DMS 273 (cell line): ENCODE results near the gene OR51E2.
A peak's percentile ranks its signal among the peaks of the same experiment; 100 is the strongest.

ENCODE experiments used
- DNase-seq: peaks from one replicate; lab custom pipeline; 2025; ENCODE audit not compliant: unreplicated experiment; lab: John Stamatoyannopoulos, UW

Gene OR51E2, protein sequence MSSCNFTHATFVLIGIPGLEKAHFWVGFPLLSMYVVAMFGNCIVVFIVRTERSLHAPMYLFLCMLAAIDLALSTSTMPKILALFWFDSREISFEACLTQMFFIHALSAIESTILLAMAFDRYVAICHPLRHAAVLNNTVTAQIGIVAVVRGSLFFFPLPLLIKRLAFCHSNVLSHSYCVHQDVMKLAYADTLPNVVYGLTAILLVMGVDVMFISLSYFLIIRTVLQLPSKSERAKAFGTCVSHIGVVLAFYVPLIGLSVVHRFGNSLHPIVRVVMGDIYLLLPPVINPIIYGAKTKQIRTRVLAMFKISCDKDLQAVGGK

DNA sequence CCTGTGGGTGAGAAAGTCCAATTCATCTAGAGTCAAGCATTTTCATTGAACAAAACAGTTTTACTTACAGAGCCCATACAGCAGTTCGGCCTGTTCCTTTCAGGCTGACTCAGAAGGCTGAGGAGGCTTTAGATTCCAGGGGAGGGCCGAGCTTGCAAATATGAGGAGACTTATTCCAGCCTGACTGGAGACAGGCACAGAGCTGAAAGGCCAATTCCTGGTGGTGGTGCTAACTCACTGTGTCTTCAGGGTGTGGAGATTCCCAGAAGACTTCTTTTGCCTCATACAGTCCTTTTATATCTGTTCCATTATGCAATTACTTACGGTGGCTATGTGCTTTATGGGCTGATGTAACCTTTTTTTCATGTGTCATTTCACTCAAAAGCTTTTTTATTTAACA is at the start of gene OR51E2:
TSS of gene OR51E2 (minus strand) at position 269 of the 400 bp plus-strand sequence. CDS start 15,142 bp downstream, outside the sequence.
- DNase-seq: no peak

DNA sequence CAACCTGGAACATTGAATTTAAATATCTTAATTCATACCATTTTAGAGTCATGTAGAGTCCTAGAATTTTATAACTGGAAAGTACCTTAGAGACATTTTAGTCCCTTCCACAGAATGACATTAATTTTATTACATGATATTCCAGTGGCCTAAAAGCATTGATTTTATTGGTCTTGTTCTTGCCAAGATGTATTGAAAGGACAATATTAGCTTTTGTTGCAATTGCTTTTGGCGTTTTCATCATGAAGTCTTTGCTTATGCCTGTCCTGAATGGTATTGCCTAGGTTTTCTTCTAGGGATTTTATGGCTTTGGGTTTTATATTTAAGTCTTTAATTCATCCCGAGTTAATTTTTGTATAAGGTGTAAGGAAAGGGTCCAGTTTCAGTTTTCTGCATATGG is 43.1 kb upstream of the OR51E2 start:
- no peak for DNase-seq

DNA sequence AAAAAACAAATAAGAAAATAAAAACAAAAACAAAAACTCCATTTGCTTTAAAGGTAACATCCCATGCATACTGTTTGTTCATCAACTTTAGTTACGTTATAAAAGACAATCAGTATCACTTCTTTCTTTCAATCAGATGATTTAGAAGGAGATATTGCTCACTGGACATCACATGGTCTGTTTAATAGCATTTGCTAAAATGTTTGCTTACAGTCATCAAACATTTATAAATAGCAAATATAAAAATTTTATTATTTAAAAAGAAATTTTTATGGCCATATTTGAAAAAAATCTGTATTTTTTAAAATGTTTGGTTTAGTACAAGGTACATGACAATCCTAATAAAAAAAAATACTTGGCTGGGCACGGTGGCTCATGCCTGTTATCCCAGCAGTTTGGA is 29.5 kb upstream of the OR51E2 start:
- DNase-seq: no peak

DNA sequence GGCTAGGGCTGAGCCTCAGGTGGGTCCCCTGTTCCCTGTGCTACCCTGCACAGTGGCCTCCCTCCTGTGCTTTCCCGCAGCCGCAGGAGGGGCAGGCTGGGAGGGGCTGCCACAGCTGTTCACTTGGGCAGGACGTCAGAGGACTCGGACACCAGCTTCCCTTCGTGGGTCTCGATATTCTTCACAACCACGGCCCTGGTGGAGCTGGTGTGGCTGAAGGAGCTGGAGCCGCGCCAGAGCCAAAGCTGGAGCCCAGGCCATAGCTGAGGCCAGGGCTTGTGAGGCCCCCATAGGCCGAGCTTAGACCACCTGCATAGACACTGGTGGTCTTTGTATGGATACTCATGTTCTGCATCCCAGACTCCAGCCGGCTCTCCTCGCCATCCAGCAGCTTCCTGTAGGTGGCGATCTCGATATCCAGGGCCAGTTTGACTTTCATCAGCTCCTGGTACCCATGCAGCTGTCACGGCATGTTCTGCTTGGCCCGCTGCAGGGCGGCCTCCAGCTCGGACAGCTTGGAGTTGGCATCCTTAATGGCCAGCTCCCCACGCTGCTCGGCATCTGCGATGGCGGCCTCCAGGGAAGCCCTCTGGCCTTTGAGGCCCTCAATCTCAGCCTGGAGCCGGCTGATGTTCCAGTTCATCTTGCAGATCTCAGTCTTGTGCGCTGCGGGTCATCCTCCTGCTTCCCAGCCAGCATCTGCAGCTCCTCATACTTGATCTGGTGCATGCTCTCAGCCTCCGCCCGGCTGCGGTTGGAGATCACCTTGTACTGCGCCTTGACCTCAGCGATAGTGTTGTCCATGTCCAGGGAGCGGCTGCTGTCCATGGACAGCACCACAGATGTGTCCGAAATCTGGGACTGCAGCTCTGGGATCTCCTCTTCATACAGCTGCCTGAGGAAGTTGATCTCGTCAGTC is 25.2 kb upstream of the OR51E2 start:
- DNase-seq: peak; percentile 8

DNA sequence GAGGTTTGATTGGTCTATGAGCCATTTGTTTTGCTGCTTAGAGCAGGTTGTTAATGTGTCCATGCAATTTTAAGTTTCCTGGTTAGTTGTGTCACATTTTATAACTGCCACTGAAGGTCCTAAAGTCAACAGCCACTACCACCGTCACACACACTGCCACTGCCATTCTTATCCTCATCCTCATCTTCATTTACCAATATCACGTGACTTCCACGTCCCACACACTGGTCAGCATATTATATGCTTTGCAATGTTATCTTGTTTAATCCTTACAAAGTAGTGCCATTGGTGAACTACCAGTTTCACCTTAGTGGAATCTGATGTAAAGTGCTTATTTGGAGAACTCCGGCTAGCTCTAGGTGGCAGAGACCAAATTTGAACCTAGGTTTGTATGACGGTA is 16.6 kb upstream of the OR51E2 start:
- DNase-seq: no peak

DNA sequence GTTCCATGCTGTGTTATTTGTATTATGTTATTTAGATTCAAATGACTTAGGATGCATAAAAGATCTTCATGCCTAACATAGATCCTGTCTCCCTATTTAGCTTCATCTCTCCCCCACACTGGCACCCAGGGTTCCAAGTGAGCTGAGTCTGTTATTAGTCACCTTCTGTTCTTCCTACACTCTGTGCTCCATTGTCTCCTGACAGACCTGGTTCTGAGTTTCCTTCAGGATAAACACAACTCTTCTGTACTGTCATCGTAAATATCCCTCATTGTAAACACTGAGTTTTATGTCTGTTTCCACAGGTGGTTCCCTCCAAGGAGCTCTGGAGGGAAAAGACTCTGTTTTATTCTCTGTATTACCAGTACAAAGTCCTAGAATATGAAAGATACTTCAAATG is 15.6 kb upstream of the OR51E2 start:
- no peak for DNase-seq

DNA sequence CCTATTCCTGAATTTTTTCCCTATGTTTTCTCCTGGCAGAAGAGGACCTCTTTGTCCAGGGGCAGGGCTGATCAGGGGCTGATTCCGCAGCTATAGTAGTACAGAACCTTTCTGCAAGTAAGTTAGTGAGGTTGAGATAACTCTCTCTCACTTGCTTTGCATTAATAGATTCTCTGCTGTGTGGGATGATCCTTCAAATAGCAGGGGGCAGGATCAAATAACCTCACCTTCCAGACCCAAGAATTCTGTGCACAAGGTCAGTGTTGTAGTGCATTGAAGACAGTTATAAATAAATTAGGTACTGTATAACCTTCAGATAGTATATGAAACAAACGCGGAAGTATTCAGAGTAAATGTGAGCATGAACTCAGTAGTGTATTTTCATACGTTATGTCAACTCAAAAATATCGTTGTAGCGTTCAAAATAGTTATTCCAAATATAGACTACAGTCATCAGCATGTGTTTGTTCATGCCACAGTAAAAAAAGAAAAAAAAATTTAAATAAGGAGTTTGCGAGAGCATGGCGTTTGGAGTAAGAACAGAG is 7.2 kb upstream of the OR51E2 start:
- no peak for DNase-seq

DNA sequence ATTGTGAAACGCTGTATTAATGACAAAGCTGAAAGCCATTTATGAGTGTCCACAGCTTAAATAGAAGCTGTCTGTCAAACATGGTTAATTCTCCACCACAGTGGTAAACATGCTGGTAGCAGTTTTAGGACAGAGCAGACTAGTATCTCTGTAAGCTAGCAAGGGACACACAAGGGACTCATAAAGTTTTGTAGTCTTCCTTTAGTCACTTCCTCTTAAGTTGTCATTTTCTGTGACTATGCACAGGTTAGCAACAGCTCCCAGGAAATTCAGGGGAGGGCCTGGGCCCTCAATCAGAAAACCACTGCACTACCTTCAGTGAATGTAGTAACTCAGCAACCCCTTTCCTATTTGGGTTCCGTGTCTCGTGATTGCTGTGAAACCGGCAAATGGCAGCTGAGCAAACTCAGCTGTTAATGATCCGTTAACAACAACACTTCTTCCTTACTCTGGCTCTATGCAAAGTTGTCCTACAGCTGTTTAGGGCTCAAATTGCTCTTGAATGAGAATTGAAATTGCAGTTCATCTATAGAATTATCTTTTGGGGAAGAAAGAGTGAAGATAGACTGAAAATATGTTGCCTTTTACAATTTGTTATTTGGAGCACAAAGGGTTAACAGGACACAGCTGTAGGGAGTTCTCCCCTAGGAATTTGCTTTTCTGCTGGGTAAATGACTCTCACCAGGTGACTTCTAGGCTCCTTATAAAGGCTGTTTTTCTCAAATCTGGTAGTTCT is 6.6 kb upstream of the OR51E2 start, which contains the start of gene MMP26:
TSS of gene MMP26 (plus strand) at position 731 of the 736 bp plus-strand sequence.
- DNase-seq: no peak

DNA sequence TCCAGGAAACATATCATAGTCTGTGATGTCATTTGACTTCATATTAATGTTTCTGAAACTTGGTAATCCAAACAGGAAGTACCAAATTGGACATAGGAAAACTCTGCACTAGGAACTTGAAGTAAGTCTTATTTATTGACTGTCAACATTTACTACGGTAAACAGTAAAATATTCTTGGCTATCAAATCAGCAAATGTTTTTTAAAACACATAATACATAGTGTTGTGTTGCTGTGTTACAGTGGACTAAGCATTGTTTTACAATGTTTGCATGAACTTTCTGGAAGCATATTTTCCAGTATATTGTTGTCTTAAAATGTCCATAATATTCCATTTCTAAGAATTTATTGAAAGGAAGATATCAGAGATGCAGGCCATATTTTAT is 2.8 kb upstream of the OR51E2 start:
- DNase-seq: no peak

DNA sequence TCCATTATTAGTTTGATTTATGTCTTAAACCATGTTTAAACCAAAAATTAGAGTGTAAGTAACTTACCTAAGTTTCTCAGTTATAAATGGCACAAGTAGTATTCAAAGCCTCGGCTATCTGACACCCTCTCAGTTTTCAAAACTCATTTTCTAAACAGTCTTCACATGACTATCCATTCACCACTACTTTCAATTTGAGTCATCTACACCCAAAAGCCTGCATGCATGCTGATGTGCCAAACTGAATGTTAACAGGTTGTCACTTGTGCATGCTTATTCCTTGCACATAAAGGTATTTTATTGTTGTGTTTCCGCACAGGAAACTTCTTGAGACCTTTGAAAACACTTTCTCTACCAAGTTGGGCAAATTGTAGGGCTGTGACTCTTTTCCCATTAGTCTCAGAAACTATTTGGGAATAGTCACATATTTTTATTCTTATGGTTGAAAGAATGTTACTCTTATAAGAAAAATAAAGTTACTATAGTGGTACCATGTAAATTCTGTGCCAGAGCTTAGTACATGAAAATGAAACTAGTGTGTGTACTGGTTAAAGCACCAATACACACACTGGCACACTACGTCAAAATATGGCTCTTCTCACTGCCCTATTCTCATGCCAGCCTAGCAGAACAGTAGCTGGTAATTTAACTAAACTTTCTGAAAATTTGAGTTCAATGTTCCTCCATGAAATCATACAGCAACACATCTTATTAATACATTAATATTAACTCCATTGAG is 2.2 kb upstream of the OR51E2 start:
- no peak for DNase-seq

DNA sequence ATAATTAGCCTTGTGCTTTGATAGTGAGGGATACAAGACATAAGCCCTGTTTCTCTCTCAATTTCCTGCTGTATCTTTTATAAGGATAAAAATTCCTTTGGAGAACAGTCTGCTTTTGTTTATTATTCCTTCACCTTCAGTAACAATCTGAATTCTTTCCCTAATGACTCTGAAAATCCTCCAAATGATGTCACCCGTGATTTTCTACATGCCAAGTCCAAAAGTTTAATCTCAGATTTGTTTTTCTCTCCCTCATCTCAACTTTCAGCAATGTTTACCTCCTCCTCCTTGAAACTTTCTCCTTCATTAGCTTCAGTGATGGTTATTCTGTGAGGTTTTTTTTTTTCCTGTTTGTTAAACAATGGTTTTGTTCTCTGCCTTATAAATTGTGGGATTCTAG is 2.2 kb downstream of the OR51E2 start:
- no peak for DNase-seq

DNA sequence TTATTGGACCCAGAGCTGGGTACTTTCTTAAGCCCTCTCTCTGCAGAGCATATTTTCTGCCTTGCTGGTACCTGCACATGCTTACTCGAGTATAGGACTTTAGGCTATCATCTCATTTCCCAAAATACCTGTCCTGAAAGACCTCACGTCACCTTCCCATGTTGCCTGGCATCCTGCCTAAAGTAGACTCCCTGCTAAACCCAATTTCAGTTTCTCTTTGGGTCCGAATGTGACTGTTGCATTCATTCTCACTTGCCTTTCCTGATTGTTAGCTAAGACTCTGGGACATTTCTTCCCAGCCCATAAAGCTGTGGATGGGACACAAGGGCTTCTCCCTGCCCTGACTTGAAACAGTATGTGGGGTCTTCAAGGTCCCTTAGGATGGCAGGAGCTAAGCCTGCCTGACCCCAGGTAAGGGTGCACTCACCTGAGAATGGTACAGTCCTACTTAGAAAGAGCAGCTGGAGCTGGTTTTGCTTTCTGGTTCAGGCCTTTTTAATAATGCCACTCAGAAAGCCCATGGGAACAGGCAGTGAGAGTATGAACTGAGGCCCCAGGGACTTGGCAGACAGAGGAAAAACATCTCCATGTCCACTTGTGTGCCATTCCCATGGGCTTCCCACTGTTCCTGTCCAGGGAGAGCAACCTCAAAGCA is 12.9 kb downstream of the OR51E2 start:
- no peak for DNase-seq

DNA sequence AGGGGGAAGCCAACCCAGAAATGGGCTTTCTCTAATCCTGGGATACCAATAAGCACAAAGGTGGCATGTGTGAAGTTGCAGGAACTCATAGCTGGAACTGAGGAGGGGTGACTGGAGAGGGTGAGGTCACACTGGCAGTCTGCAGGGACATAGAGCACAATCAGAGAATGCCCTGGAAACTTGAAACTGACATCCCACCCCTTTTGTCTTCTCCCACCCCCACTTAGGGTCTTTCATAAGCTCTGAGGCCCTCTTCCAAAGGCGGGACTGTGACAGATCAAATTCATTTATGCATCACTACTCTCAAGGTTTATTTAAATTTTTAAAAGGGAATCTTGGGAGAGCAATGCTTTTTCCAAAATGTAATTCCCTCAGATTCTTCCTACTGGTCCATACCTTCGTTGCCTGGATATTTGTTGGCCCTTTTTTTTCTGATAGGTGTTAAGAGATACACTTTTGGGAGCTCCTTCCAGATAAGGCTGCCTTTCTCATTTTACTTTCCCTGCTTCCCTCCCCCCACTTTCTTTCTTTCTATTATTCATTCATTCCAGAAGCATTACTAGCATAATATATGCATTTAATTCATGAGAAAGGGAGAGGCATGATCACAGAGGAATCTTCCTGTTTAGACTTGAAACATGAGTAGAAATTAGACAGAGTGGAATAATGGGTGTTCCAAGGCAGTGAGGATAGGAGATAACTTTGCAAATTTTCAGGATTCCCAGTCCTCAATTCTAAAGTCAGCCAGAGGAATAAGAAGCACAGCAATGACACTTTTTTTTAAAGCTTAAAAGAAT is 14.8 kb downstream of the OR51E2 start:
- DNase-seq: no peak

DNA sequence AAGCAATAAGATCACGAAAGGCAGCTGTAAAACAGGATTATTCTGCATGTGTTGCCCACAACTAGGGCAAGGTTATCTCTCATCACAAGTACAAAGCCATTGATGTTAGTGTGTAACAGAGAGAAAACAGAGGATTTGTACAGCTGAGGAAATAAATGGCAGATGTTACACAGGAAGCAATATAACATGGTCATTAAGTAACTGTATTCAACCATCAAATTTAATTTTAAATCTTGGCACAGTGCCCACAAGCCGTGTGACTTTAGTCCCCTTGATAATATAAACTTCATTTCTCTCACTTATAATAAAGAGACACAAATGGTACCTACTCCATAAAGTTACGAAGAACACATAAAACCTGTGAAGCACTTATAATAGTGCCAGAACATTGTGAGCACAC is 17.3 kb downstream of the OR51E2 start:
- no peak for DNase-seq

DNA sequence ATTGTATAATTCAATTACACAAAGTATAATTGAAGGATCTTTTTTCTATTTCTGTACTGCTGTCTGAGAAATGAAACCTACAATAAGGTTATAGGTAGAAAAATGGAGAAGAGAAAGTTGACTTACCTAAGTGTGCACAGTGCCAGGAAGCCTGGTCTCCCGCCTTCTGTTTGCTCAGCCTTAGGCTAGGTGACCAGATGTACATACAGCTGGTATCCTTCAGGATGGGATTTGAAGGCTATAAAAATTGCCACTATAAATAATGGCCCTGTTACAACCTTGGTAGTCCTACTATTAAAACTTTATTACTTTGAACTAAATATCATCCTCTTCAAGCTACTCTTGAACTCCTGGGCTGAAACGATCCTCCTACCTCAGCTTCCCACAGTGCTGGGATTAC is 19.7 kb downstream of the OR51E2 start:
- peak; percentile 1 for DNase-seq

DNA sequence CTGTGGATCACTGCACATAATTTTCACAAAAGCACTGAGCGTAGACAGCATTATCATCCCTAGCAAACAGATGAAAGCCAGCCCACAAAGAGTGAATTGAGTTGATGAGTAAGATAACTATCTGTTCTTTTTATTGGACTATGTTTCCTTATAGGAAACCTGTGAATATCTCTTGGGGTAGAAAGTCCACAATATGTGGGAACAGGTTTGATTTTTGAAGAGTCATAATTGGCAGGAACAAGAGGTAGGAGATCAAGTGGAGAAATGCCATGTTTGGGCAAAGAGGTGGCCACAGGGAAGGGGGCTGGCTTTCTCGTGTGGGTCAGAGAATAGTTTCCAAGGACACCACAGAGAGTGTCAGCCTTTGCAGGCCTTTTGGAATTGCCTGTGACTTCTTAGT is 23.9 kb downstream of the OR51E2 start:
- DNase-seq: no peak

DNA sequence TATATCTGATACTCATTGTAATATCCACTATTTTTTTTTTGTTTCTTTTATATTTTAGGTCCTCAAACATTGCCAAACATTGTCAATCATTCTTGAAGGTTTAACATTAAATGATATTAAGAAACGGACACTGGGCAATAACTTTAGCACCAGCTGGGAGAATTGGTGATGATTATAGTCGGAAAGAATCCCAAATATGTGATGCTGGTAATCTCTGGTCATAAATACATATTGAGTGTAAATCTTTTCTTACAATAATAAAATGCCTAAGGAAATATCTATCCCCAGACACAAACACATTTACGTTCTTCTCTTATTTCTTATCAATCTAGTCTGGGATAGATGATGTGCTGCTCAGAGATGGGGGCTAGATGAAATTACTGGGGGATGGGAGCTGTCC is 25.2 kb downstream of the OR51E2 start:
- no peak for DNase-seq

DNA sequence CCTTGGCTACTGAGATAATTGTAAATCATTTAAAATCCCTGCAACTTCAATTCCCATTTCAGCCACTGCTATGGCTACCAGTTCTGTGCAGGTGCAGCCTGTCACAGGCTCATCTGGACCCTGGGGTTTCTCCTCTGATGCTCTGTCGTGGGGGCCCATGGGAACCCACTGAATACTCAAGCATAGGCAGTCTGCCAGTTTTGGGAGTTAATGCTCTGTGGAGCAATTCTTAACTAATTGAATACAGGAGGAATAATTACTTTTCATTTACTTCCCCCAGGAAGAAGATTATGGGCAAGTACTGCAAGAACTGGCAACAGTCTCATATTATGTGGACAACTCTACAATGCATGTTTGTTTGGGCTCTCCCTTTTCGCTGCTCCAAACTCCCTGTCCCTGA is 25.9 kb downstream of the OR51E2 start:
- no peak for DNase-seq

DNA sequence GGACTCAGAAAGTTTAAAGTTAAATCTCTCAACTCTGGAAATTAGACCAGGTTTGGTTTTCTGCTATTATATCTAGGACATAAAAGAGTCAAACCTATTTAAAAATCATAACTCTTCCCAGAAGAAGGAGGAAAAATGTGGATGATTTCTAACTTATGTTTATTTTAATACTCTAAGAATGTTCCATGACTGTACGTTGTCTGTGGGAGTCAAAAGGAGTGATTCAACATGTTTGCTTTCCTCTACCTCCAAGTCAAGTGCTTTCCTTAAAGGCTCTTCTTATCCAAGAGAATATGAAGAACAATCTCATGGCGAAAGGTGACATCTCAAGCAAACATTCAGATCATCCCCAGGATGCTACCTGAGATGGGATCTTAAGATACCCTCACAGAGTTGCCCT is 32.2 kb downstream of the OR51E2 start:
- DNase-seq: no peak
